Stimulated activated CD4-positive, alpha-beta T cell treated with anti-CD3 and anti-CD28 coated beads, TNF-alpha, amount 100 ng/mL, for 24 hours (primary cell): ENCODE data around the gene PHF13.
"Not testable (repeated sequence)": the region's sequence is repeated elsewhere in the genome, so short reads cannot be mapped to it uniquely, and the experiment has no call there.

Source experiments
- DNase-seq, 3 experiments: peaks; one replicate each; pipeline ENCODE4 v3.0.0-alpha.2; 2020; ENCODE audit warnings: low read depth in 3 of 3

PHF13 gene

DNA sequence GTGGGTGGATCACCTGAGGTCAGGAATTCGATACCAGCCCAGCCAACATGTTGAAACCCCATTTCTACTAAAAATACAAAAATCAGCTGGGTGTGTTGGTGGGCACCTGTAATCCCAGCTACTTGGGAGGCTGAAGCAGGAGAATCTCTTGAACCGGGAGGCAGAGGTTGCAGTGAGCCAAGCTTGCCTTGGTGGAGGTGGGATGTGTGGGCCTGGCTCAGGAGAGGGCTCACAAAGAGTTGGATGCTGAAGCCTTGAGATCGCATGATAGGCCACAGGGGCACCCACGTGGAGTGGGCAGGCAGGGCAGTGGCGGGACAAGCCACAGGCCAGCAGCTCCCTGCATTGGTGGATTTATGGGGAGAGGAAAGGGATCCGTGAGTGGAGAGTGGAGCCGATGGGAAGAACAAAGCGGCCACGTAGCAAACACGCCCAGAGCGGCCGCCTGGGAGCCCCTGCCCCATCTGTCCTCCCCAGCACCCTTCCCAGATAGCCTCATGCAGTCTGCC lies 15.5 kb downstream of the PHF13 start:
- DNase-seq, result no peak

DNA sequence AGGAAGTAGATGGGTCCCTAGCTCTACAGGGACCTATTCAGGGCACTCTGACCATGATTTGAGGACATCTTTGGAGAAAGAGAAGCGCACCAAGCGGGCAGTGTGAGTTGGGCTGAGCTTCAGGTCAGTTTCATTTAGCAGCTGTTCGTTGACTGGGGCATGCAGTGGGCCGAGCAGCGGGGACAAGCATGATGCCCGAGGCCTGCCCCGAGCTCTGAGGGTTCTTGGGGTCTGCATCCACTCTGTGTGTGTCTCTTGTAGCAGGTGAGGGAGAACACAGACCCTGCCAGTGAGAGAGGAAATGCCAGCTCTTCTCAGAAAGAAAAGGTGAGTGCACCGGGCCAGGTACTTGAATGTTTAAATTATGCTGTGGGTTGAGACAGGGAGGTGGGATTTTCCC lies 16.5 kb downstream of the PHF13 start:
- no peak for DNase-seq

DNA sequence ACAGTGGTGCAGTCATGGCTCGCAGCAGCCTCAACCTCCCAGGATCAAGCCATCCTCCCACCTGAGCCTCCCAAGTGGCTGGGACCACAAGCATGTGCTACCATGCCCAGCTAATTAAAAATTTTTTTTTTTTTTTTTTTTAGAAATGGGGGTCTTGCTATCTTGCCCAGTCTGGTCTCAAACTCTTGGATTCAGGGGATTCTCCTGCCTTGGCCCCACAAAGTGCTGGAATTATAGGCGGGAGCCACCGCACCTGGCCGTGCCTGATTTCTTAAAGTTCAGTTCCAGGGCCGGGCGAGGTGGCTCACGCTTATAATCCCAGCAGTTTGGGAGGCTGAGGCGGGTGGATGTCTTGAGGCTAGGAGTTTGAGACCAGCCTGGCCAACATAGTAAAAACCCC lies 17.5 kb downstream of the PHF13 start:
- no peak for DNase-seq

DNA sequence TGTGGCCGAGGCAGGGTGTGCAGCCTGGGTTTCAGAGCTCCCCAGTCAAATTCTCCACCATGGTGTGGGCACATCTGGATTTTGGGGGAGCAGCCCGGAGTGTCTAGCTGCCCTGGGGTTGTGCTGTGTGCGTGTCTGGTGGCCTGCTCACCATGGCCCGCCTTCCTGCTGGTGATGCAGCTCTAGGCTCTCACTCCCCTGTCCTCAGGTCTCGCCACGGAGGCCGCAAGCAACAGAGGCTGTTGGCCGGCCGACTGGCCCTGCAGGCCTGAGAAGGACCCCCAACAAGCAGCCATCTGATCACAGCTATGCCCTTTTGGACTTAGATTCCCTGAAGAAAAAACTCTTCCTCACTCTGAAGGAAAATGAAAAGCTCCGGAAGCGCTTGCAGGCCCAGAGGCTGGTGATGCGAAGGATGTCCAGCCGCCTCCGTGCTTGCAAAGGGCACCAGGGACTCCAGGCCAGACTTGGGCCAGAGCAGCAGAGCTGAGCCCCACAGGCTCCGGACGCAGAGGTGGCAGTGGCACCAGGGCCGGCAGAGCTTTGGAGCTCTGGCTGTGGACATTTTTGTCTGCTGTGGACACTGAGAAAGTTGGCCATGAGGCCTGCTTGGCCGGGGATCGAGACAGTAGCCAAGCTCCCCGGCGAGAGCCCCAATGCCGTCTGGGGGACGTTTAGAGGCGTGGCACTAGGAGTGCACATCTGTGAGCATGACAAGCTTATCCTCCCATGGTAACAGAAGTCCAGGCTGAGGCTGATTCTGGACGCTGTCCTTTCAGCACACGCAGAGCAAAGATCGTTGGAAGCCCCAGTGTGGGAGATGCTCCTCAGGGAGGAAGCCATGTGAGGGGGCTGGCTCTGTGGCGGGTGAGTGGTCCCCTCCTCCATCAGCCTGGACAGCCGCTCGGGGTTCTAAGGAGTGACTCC lies 19.3 kb downstream of the PHF13 start:
- no peak for DNase-seq

DNA sequence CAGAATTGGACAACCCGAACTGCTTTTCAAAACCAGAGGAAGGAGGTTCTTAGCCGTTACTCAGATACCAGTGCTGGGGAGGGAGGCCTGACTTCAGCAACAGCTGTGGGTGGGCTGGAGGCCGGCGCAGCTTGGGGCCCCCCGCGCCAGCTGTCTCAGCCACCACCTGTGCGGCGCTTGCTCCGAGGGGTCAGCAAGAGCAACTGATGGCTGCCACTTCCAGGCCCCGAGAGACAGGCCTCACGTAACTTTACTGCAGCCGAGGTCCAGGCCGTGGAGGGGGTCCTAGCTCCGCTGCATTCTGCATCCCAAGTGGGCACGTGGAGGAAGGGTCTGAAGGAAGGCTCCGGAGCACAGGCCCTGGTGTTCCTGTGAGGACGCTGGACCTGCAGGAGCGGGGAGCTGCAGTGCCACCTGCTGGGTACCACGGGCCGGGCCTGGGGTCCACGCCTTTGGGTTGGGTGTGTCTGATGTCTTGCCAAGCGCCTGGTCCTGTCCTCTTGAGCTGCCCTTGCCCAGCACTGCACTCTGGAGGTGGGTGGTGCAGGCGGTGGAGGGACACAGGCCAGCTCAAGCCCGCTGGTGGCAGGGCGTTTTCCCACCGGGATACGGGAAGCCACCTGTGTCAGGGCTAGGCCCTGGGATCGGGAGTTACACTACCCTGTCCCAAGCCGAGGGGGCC lies 21.0 kb downstream of the PHF13 start:
- peak in 2 of 3 experiments; percentile 15 to 40 for DNase-seq

DNA sequence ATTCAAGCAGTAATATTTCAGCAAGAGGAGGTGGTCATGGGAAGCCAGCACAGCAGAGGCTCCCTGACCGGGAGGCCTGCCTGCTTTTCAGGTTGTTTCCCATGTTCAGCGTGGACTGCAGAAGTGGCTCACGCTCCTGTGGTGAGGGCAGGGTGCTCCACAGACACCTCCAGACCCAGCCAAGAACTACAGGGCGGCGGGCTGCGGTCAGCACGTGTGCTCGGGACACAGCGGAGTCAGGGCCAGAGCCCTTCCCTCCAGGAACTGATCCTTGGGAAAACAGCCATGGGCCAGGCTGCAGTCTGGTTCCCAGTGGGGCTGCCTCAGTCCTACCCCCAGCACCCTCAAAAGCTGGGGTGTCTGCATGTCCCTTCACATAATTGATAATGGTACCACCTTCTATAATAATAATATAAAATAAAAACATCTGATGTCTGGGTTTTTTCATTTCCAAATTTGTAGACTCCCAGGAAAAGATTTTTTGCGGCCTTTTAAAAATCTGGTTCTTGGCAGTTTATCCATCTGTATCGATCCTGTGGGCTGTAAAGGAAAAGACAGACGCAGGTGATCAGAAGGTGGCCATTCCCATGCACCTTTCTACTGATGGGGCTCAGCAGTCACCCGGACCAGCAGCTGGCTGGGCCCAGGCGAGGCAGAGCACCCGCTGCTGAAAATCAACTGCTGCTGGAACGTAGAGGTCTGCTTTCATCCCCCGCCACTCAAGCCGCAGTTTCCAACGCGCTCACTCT lies 21.8 kb downstream of the PHF13 start:
- DNase-seq, result no peak

DNA sequence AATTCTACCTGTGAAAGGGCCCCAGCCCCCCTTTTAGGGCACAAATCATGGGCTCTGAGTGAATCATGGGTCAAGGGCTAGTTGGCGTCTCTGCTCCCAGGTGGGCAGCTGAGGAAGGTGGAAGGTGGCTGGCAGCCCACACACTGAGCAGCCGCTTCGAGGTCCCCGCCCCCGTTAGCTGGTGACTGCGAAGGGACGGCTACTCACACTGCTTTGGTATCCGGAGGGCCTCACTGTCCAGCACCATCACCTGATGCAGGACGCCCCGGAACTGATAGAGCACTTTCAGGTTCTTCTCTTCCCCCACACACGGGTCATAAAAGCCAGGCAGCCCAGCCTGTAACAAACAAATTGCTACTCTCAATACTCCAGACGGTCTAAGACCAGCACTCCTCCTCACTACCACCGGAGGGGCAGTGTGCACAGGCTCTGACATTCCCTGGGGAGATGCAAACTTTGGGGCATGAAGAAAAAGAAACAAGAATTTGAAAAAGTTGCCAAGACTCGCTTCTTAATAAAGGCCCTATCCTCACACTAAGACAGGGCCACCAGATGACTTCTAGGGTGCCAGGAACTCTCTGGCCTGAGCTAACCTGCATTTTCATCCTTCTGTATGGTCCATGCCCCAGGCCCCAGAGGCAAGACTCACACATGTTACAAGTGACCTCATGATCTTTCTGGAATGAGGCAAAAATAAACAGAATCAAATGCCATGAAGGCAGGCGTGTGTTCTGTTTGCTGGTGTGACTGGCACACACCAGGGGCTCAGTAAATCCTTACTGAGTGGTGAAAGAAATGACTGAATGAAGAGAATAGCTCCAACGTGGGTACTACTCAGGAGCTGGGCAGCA lies 22.6 kb downstream of the PHF13 start:
- no peak for DNase-seq

DNA sequence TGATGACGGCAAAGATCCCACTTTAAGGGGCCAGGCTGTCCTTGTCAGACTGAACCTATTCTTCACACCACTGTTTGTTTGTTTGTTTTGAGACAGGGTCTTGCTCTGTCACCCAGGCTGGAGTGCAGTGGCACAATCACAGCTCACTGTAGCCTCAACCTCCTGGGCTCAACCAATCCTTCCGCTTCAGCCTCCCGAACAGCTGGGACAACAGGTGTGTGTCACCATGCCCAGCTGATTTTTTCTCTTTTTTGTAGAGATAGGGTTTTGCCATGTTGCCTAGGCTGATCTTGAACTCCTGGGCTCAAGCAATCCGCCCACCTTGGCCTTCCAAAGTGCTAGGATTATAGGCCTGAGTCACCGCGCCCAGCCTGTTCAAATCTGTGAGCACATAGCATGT lies 23.2 kb downstream of the PHF13 start:
- not testable (repeated sequence) for DNase-seq

DNA sequence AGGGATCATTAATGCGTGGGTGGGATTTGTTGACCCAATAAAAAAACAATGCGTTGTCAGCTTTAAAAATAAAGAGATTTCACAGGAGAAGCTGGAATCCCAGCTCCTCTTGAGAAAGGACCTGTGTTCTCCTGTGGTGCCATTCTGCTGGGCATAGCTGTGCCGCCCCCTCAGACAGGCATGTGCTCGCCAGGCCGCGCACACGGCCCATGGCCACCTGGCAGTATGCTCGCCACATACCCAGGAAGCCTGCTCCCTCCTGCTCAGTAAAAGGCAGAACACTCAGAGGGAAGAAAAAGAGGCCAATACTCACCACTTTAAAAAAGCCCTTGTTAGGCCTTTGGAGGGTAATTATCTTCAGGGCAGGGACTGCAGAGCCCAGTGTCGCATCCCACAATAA lies 24.2 kb downstream of the PHF13 start:
- no peak for DNase-seq

DNA sequence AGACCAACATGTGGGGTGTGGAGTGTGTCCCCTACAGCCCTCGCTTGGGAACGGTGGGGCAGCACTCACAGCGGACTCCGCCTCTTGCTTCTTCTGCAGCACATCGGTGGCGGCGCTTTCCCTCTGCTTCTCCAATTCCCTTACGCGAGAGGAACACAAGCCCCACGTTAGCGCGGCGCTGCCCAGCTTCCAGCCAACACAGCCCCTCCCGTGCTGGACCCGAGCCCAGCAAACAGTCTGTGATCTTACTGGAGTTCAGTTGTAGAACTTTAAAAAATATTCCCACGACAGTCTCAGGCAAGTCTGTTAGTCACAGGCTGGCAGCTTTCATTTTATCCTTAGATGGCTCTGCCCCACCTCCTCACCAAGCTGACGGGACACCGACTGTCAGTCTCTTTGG lies 24.7 kb downstream of the PHF13 start:
- DNase-seq, result no peak

DNA sequence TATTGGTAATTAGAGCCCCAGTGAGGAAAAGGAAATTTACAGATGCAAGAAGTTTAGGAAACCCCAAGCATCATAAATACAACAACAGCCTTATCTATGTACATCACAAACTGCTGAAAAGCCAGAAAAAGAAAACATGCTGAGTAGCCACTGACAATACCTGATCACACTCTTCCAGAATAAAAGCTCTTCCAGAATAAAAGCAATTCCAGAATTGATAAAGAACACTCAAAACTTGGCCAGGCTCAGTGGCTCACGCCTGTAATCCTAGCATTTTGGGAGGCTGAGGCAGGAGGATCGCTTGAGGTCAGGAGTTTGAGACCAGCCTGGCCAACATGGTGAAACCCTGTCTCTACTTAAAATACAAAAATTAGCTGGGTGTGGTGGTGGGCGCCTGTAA lies 27.3 kb downstream of the PHF13 start:
- not testable (repeated sequence) for DNase-seq

DNA sequence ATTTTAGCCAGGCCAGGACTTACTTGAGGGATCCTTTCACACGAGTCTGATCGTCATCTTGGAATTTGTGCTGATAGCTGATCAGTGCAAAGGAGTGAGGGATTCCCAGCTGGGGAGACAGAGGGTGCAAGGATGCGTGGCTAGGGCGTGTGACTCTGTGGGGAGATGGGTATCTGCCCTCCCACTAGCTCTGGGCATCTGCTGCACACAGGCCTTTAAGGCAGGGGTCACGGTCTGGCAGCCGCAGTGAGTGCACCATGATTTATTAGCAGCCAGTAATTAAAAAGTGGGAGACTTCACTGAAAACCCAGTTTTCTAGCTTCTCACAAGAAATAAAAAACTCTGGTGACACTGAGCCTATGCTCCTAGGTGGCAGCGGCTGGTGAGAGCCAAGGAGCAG lies 31.5 kb downstream of the PHF13 start:
- DNase-seq, result no peak

DNA sequence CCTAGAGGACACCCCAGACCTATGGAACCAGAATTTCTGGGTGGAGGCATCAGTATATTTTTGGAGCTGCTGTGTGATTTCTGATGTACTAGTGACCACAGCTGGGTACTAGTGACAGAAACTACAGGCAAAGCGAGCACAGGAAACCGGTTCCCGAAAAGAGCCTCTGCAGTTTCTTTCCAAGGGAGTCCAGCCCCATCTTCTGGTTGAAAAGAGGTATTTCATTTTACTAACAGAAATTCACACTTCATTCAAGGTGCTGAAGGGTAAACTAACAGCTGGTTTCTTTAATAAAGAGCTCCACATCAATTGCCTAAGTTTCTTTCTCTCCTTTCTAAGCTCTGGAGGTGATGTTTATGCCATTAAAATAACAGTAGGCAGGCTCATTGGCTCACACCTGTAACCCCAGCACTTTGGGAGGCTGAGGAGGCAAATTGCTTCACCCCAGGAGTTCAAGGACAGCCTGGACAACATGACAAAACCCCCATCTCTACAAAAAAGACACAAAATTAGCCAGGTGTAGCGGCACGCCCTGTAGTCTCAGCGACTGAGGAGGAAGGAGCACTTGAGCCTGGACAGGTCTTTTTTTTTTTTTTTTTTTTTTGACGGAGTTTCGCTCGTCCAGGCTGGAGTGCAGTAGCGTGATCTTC lies 33.1 kb downstream of the PHF13 start:
- no peak for DNase-seq

DNA sequence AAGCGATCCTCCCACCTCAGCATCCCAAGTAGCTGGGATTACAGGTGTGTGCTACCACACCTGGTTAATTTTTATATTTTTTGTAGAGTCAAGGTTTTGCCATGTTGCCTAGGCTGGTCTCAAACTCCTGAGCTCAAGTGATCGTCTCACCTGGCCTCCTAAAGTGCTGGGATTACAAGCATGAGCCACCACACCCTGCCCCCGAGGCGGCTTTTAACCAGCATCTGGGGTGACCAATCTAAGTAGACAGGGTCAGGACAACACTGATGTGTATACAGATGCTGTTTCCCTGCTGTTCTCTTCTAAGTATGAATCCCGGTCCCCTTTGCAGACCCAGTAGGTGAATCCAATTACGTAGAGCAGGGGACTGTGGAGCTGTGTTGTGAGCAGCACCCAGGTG lies 35.0 kb downstream of the PHF13 start:
- no peak for DNase-seq

DNA sequence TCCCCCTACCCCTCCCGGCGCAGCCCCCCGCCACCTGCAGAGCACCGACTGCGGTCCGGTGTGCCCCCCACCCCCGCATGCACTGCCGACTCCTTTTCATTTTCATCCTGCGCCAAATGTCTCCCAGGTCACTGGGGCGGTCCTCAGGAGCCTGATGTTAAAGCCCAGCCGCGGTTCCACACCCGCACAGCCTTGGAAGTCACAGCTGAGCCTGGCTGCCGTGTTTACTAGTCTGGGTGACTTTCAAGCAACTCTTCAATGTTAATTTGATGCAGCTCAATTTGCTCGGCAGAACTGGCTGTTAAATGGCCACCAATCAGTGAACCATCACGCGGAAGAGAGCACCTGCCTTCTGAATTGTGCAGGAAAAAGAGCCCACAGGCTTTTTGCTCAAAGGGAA lies 38.4 kb downstream of the PHF13 start:
- no peak for DNase-seq

DNA sequence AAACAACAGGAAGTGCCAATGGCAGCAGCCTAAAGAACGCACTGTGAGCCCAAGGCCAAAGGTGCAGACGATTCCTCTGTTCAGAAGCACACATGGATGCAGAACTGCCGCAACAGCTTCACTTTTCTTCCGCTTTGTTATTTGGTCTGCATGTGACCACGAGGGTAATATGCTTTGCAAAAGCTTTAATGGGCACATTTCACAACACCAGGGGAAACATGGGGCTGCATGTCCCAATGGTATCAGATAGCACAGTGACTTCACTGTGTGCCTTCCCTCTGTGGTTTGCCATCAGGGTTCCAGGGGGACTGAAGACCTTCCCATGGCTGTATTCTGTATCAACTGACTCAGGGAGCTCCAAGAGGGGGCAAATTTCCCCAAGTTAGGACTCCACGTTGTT lies 39.5 kb downstream of the PHF13 start:
- no peak for DNase-seq

DNA sequence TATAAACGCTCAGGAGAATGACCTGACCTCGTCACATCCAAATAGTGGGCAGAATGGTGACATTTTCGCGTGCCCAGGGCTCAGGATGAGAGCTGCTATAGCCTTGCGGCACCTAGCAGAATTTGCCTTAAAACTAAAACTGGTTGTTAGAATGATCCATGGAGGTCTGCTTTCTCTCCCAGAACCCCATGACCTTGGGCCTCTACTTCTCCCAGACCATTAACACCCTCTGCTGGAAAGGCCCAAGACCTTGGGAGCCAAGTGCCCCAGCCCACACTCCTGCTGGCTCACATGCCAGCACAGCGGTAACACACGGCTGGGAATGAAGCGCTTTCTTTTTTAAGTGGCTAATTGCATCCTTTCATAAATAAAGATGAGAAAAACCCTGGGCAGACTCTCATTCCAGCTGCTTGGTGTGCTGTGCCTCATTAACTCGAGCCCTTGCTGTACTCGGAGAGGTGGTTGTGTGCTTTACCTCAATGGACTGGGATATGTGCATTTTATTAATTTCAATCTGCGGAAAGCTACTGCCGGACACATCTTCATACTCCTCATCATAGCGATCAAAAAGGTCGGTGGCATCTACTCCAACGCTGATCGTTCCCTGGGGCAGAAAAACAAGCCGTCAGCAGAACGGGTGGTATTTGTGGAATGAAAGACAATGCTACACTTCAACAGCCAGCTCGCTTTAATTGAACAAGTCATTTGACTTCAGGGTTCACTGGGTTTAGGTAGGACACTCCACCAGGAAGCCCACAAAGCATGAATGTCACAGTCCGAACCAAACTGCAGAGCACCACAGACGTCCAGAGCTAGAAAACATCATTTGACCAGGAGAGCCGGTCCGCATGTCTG lies 40.1 kb downstream of the PHF13 start:
- DNase-seq, result no peak

DNA sequence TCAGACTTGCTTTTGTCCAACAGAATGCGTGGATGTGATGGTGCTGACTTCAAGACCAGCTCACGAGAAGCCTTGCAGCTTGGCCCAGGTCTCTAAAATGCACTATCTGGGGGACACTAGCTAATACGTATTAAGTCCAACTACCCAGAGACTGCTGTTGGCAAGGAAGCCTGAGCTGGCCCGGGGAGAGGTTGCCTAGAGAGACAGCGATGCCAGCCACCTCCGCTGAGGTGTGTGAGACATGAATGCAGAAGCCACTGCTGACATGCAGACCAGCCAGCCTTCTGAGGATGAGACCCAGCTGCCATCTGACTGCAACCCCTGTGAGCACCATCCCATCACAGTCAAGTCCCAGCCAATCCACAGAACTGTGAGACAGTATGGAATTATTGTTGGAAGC lies 43.6 kb downstream of the PHF13 start:
- DNase-seq, result no peak

DNA sequence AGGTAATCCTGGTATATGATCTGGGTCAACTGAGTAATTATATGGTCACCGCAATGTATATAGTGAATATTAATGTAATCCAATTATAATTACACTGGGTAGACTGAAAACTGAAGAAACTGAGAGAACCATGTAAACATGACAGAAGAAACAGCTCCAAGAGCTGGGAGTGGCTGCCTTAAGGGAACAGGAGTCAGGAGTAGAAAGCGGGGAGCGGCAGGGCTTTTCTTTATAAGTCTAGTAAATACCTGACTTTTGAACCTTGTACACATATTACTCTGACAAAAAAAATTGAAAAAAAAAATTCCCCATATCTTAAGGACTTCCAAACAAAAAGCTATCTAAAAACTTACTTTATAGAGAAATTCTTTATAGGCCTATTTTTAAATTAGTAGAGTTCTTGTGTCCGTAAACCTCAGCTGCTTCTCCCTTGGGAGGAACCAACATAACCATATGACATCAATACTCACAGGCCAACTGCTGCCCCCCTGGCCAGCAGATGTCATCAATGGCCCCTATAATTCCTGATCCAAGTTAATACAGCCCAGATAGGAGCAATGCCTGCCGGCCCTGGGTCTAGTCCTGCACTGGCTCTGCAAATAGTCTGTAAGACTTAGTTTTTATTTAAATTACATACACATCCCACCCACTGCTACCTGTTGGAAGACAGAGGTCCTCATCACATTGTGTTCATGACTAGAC lies 45.0 kb downstream of the PHF13 start:
- DNase-seq, result no peak
